Ascending aorta (tissue), 2 donors: Measurements from ENCODE around the gene SLC35B2. TPM values are rescaled to one million over a fixed set of nuclear protein-coding genes. Genes with fewer than 3 reads are reported as not detected.

ENCODE experiments used
- DNase-seq, 2 donors: peaks; one replicate each; pipeline ENCODE4 v3.0.0-alpha.2; 2019; ENCODE audit warnings: low spot score in 2 of 2
- H3K27ac ChIP-seq, 2 donors: fragments of 200-600 bp; sonication (generic); one replicate each; pipeline ENCODE4 v1.5.1; 2016 to 2017; ENCODE audit warnings: mild to moderate bottlenecking in 1 of 2
- H3K27me3 ChIP-seq: fragments of 200-600 bp; sonication (generic); one replicate; pipeline ENCODE4 v1.5.1; 2017
- H3K36me3 ChIP-seq, 2 donors: fragments of 200-600 bp; sonication (generic); one replicate each; pipeline ENCODE4 v1.5.1; 2016
- H3K4me1 ChIP-seq, 2 donors: fragments of 200-600 bp; sonication (generic); one replicate each; pipeline ENCODE4 v1.5.1; 2016 to 2017; ENCODE audit warnings: mild to moderate bottlenecking in 1 of 2
- H3K4me3 ChIP-seq, 2 donors: fragments of 200-600 bp; sonication (generic); one replicate each; pipeline ENCODE4 v1.5.1; 2016 to 2017; ENCODE audit warnings: mild to moderate bottlenecking in 1 of 2
- H3K9me3 ChIP-seq, 2 donors: fragments of 200-600 bp; sonication (generic); one replicate each; pipeline ENCODE4 v1.5.1; 2016
- intact Hi-C: fragments of 100-400 bp; cut with DNase I; formaldehyde crosslinking; loops from one replicate; pipeline ENCODE4 v1.15.1; 2023
- total RNA-seq: library from RNA; depleted of rRNA; stranded (reverse); fragments of >200 nt; gene quantifications from one replicate; pipeline ENCODE4 v1.1.0, GENCODE V29; 2016
- TF ChIP-seq, protein P1 (sequence below), 3 experiments: fragments of 200-600 bp in 2 of 3; fragments of 450-650 bp in 1 of 3; sonication (generic) in 2 of 3; IDR thresholded peaks; one replicate each; pipeline ENCODE4 v1.5.1; 2016 to 2019; ENCODE audit warnings: antibody characterized with exemption in 3 of 3, mild to moderate bottlenecking in 1 of 3, moderate library complexity in 1 of 3

The SLC35B2 gene
- total RNA-seq, 1 donor from 2014 or later = 9.9 TPM

DNA sequence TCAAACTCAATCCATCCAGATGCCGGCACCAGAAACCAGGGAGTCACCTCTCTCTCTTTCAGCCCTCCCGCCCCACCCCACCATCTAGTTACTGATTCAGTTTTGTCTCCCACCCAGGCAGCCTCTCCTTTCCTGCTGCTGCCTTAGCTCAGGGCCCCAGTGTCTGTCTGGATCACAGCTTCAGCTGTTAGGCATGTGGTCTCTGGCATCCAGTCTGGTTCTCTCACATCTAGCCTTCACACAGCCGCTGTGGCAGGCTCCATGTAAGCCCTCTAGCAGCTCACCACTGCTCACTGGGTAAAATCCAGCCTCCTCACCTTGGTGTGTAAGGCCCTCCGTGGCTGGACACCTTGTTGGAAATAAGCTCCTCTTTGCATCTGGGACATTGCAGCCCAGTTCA is 34.5 kb upstream of the SLC35B2 start:
- peaks cover 3% of the 10 kb centered on the region for H3K27me3 ChIP-seq
- intact Hi-C loops = no loop called here

DNA sequence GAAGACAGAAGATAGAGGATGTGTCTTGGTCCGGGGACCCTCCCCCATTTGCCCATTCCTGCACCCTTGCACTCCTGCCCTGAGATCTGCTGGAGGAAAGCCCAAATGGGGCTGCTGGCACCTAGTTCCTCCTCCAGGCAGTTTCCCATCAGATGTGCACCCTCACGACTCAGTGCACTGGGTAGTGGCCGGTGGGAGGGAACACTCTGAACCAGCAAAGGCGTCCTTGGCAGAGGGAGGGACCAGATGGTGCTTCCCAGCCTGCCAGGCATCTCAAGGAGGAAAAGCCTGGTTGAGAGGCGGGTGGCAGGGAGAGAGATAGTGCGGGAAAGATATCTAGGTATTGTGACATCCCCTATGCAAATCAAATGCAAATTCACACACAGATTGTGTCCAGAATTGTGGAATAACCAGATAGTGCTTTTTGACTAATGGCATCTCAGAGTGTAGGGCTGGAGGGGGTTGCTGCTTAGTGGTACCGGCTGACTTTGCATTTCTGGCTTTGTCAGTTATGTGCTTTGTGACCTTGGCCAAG is 32.5 kb upstream of the SLC35B2 start:
- TF ChIP-seq, protein P1, sequence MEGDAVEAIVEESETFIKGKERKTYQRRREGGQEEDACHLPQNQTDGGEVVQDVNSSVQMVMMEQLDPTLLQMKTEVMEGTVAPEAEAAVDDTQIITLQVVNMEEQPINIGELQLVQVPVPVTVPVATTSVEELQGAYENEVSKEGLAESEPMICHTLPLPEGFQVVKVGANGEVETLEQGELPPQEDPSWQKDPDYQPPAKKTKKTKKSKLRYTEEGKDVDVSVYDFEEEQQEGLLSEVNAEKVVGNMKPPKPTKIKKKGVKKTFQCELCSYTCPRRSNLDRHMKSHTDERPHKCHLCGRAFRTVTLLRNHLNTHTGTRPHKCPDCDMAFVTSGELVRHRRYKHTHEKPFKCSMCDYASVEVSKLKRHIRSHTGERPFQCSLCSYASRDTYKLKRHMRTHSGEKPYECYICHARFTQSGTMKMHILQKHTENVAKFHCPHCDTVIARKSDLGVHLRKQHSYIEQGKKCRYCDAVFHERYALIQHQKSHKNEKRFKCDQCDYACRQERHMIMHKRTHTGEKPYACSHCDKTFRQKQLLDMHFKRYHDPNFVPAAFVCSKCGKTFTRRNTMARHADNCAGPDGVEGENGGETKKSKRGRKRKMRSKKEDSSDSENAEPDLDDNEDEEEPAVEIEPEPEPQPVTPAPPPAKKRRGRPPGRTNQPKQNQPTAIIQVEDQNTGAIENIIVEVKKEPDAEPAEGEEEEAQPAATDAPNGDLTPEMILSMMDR (IDR thresholded peaks at IDR 0.05) = no peak
- Histone ChIP-seq H3K27me3 (peaks cover 3% of the 10 kb centered on the region), H3K27ac (no peak overlapping the region), H3K4me3 (no peak overlapping the region), H3K9me3 (no peaks in the 10 kb centered on the region), H3K4me1 (no peaks in the 10 kb centered on the region), H3K36me3 (no peaks in the 10 kb centered on the region)
- intact Hi-C loops = no loop called here
- no peak for DNase-seq

More for the DNA sequence above, 34.5 kb upstream of the SLC35B2 start:
- Histone ChIP-seq H3K36me3 (no peaks in the 10 kb centered on the region), H3K4me3 (no peak overlapping the region), H3K9me3 (no peaks in the 10 kb centered on the region), H3K27ac (no peak overlapping the region), H3K4me1 (no peaks in the 10 kb centered on the region)
- no peak for DNase-seq
- TF ChIP-seq, protein P1 (IDR thresholded peaks at IDR 0.05) = no peak

DNA sequence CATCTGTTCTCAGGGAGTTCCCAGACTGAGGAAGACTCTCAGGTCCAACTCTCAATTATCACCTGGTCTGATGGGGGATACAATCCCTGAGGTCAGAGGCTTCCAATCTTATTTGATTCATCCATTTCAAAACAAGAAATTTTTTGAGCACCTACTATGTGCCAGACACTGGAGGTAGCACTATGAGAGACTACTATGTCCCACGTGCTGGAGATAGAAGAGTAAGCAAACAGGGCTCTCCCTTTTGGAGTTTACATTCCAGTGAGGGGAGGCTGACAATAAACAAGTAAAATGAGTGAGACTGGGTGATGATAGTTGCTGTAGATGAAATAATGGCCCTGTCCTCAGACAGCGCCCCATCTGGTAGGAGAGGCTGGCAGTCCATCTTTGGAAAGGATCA is 29.4 kb upstream of the SLC35B2 start:
- intact Hi-C loops = no loop called here
- Histone ChIP-seq H3K4me1 (no peaks in the 10 kb centered on the region), H3K9me3 (no peaks in the 10 kb centered on the region), H3K4me3 (no peak overlapping the region), H3K36me3 (no peaks in the 10 kb centered on the region), H3K27me3 (no peaks in the 10 kb centered on the region), H3K27ac (no peak overlapping the region)
- DNase-seq = no peak
- TF ChIP-seq, protein P1 (IDR thresholded peaks at IDR 0.05) = no peak

DNA sequence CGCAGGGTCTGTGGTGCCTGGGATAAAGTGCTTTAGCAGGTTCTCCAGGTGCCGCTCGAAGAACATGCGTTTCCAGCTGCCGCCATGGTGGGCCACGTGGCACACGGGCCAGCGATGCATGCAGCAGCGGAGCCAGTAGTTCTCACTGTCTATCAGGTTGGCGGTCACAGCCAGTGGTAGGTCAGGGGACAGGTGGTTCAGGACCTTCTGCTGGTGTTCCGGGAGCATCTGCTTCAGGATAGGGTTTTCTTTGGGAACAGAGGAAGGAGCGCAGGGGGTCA is 28.9 kb upstream of the SLC35B2 start:
- Histone ChIP-seq H3K27ac (no peak overlapping the region), H3K9me3 (no peaks in the 10 kb centered on the region), H3K4me1 (no peaks in the 10 kb centered on the region), H3K36me3 (no peaks in the 10 kb centered on the region), H3K27me3 (no peaks in the 10 kb centered on the region), H3K4me3 (no peak overlapping the region)
- intact Hi-C loops = no loop called here
- no peak for DNase-seq
- TF ChIP-seq, protein P1 (IDR thresholded peaks at IDR 0.05) = no peak

DNA sequence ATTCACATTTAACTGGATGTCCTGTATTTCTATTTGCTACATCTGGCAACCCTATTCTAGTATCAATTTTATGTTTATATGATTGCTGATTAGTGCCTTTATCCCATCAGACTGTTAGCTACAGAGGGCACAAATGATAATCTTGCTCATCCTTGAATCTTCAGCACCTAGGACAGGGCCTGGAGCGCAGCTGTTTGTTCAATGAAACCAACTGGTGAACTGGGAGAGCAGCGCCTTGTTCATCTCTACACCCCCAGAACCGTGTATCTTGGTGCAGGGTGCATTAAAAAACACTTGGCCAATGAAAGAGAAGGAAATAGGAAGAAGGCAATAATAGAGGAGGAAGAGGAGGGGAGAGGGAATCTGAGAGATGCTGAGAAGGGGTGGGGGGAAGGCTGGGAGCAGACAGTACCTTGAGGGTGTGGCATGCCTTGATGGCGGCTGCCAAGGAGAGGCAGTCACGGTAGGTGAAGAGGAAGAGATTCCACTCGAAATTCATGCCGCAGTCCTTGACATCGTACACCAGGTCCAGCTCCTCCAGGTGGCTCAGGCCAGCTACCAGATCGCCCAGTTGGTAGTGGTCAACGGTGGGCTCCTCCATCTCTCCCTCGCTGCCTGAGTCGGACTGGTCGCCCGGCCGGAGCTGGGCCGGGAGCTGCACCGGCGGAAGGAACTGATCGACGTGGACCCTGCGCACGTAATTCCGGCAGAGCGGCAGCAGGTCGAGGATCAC is 28.4 kb upstream of the SLC35B2 start:
- intact Hi-C loops = no loop called here
- no peaks in the 10 kb centered on the region for H3K36me3 ChIP-seq
- H3K4me1 ChIP-seq = no peaks in the 10 kb centered on the region
- no peaks in the 10 kb centered on the region for H3K27me3 ChIP-seq
- TF ChIP-seq, protein P1 (IDR thresholded peaks at IDR 0.05) = no peak
- DNase-seq = no peak
- H3K27ac ChIP-seq = no peak overlapping the region
- no peaks in the 10 kb centered on the region for H3K9me3 ChIP-seq
- no peak overlapping the region for H3K4me3 ChIP-seq
